Right lobe of liver (tissue), 6 donors: ENCODE data around the gene ANXA11. TPM values are rescaled to one million over a fixed set of nuclear protein-coding genes. Genes with fewer than 3 reads are reported as not detected.

Experiments
- ATAC-seq, 4 donors: fragments of 200-7000 bp; cut with Tn5 transposase; one replicate each; pipeline ENCODE4 v1.9.1; 2020; ENCODE audit warnings: mild to moderate bottlenecking in 4 of 4, moderate library complexity in 4 of 4
- DNase-seq, 3 donors: peaks; one replicate each; pipeline ENCODE4 v3.0.0-alpha.2; 2020
- H3K27ac ChIP-seq, 3 donors: fragments of 200-600 bp; one replicate each; pipeline ENCODE4 v1.8.0; 2022
- H3K27me3 ChIP-seq, 2 donors: fragments of 200-600 bp; one replicate each; pipeline ENCODE4 v1.8.0; 2022
- H3K36me3 ChIP-seq, 4 donors: fragments of 200-600 bp; sonication (generic) in 1 of 4; one replicate each; pipeline versions ENCODE4 v1.5.1 to v1.8.0; 2017 to 2022; ENCODE audit warnings: control low read depth in 1 of 4
- H3K4me1 ChIP-seq, 4 donors: fragments of 200-600 bp; sonication (generic) in 1 of 4; one replicate each; pipeline versions ENCODE4 v1.5.1 to v1.8.0; 2017 to 2022; ENCODE audit warnings: control low read depth in 1 of 4
- H3K4me3 ChIP-seq, 3 donors: fragments of 200-600 bp; one replicate each; pipeline ENCODE4 v1.8.0; 2022
- H3K9me3 ChIP-seq, 4 donors: fragments of 200-600 bp; sonication (generic) in 1 of 4; one replicate each; pipeline versions ENCODE4 v1.5.1 to v1.8.0; 2017 to 2022; ENCODE audit warnings: control low read depth in 1 of 4
- POLR2A ChIP-seq: fragments of 450-650 bp; IDR thresholded peaks from one replicate; pipeline ENCODE4 v1.6.1; 2017; ENCODE audit warnings: antibody characterized with exemption, mild to moderate bottlenecking
- WGBS: methylation state at CpG from one replicate; pipeline ENCODE4 v1.1.6; 2018; ENCODE audit warnings: low coverage, low lambda C conversion rate; ENCODE audit not compliant: insufficient coverage; ENCODE audit errors: missing lambda C conversion rate; 5-methylcytosine and 5-hydroxymethylcytosine counted together
- intact Hi-C, 2 donors: fragments of 100-400 bp; cut with DNase I; formaldehyde crosslinking; loops; one replicate each; pipeline versions ENCODE4 v1.11.2 to v1.14.1; 2022
- total RNA-seq, 6 experiments: library from RNA; depleted of rRNA in 2 of 6; stranded (reverse); fragments of >200 nt in 2 of 6; fragmentation: NEBNext Ultra II Directional in 3 of 6; extraction: Animal tissue kit (Norgen Biotek cat#: 25700) in 3 of 6; gene quantifications; one replicate each; pipeline versions ENCODE4 v1.1.0 to v1.2.4, GENCODE V29; 2016 to 2023
- TF ChIP-seq, protein P1 (sequence below), 4 donors: fragments of 200-600 bp in 3 of 4; fragments of 450-650 bp in 1 of 4; IDR thresholded peaks; one replicate each; pipeline versions ENCODE4 v1.5.1 to v1.8.0; 2016 to 2022; ENCODE audit warnings: antibody characterized with exemption in 4 of 4, mild to moderate bottlenecking in 2 of 4
- donor health status: DM: no; HTN: yes; CAD: no.
- donor health status: DM: no; HTN: no; CAD: no.
- donor health status: DM: no; HTN: no; CAD: no.
- donor health status: DM: no; HTN: yes; CAD: no.
- donor health status: DM: no; HTN: yes; CAD: no.

The ANXA11 gene
- total RNA-seq, 6 experiments from 2014 or later = 41.7 to 100 (median 55.6) TPM

DNA sequence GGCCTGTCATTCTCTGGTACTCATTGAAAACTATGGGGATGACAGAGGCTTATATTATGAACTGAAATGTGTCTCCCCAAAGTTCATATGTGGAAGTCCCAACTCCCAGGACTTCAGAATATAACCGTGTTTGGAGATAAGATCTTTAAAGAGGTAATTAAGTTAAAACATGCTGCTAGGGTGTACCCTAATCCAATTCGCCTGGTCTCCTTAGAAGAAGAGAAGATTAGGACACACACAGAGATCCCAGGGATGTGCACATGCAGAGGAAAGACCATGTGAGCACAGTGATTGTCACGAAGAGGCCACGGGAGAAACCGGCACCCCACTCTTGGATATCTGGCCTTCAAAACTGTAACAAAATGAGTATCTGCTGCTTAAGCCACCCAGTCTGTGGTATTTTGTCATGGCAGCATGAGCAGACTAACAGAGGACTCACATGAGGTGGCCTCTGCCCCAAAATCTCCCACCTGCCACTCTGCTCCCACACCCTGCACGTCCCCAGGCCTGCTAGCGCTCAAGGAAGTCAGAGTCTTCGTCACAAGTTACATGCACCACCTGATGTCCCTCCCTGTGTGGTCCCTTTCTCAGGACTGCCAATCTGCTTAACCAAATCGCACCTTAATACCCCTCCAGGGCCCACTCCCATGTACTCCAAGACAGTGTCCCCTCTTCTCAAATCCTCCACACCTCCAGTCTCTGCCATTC, 46.0 kb downstream of the ANXA11 start:
- Histone ChIP-seq H3K36me3 (peaks cover 7 to 84% (median 17%) of the 10 kb centered on the region in 4 donors), H3K9me3 (no peaks in the 10 kb centered on the region), H3K4me1 (no peaks in the 10 kb centered on the region), H3K27me3 (no peaks in the 10 kb centered on the region), H3K27ac (peak overlapping the region in 2 of 3 donors; percentile 33 to 51), H3K4me3 (no peak overlapping the region)
- ATAC-seq (no peak), DNase-seq (no peak)
- intact Hi-C loops = loop anchor here in 1 of 2 donors (10.0 kb wide), 1 partner anchor 45 kb away; the partner anchor contains the start of gene ANXA11
- no peak for TF ChIP-seq POLR2A
- TF ChIP-seq, protein P1, sequence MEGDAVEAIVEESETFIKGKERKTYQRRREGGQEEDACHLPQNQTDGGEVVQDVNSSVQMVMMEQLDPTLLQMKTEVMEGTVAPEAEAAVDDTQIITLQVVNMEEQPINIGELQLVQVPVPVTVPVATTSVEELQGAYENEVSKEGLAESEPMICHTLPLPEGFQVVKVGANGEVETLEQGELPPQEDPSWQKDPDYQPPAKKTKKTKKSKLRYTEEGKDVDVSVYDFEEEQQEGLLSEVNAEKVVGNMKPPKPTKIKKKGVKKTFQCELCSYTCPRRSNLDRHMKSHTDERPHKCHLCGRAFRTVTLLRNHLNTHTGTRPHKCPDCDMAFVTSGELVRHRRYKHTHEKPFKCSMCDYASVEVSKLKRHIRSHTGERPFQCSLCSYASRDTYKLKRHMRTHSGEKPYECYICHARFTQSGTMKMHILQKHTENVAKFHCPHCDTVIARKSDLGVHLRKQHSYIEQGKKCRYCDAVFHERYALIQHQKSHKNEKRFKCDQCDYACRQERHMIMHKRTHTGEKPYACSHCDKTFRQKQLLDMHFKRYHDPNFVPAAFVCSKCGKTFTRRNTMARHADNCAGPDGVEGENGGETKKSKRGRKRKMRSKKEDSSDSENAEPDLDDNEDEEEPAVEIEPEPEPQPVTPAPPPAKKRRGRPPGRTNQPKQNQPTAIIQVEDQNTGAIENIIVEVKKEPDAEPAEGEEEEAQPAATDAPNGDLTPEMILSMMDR (IDR thresholded peaks at IDR 0.05) = no peak
- WGBS = 69% methylated on average over 9 of the region's 9 CpGs

DNA sequence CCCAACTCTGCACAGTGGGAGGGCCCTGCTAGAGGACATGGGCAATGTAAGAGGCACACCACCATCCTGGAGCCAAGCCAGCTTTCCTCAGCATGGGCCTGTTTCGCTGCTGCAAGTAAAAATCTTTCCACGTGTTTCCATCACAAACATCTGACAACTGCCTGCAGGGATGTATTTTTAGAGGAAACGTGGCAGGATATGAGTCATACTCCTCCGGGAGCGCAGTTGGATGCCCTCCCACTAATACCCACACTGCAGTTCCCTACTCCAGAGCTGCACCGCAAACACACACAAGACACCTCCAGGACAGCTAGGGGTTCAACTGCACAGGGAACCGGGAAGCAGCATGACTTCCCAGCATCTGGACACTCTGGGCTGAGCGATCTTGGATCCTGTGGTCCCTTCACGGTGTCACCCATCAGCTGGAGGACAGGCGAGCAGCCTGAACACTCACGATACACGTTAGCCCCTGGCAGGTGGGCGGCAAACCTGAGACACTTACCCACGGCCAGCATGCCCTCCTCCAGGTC, 46.7 kb downstream of the ANXA11 start:
- intact Hi-C loops = loop anchor here in 1 of 2 donors (10.0 kb wide), 1 partner anchor 46 kb away; the partner anchor contains the start of gene ANXA11

DNA sequence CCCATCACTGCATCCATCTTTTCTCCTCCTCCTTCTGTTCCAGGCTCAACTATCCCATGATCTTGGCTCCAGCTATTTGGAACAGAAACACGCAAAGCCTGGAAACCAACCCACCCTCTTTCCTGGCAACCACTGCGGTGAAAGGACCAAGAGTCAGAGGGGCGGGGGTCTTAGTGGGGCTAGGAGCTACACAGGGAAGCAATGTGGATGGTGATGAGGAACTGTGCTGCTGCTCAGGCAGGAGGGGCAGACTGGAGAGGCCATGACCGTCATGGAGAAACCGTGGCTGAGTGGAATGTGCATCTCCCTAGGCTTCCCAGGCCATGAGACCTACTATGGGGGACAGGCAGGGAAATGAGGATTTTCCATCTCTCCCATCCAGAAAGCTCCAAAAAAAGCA, 47.2 kb downstream of the ANXA11 start:
- Histone ChIP-seq H3K4me3 (no peak overlapping the region), H3K27ac (no peak overlapping the region), H3K36me3 (peaks cover 3 to 80% (median 15%) of the 10 kb centered on the region in 4 donors), H3K27me3 (no peaks in the 10 kb centered on the region), H3K9me3 (no peaks in the 10 kb centered on the region), H3K4me1 (no peaks in the 10 kb centered on the region)
- ATAC-seq (no peak), DNase-seq (no peak)
- TF ChIP-seq, protein P1 (IDR thresholded peaks at IDR 0.05) = no peak
- TF ChIP-seq POLR2A = no peak
- 74% methylated on average over 5 of the region's 5 CpGs for WGBS
- intact Hi-C loops = loop anchor here in 1 of 2 donors (10.0 kb wide), 1 partner anchor 47 kb away; the partner anchor contains the start of gene ANXA11

More for the DNA sequence above, 46.7 kb downstream of the ANXA11 start:
- ATAC-seq (peak; percentile 75 to 81 (median 78)), DNase-seq (peak in 1 of 3 donors; percentile 57)
- Histone ChIP-seq H3K36me3 (peaks cover 7 to 83% (median 15%) of the 10 kb centered on the region in 4 donors), H3K27ac (peak overlapping the region in 2 of 3 donors; percentile 33 to 51), H3K4me3 (no peak overlapping the region), H3K27me3 (no peaks in the 10 kb centered on the region), H3K4me1 (no peaks in the 10 kb centered on the region), H3K9me3 (no peaks in the 10 kb centered on the region)
- 60% methylated on average over 1 of the region's 14 CpGs for WGBS
- no peak for TF ChIP-seq POLR2A
- TF ChIP-seq, protein P1 (IDR thresholded peaks at IDR 0.05) = no peak

DNA sequence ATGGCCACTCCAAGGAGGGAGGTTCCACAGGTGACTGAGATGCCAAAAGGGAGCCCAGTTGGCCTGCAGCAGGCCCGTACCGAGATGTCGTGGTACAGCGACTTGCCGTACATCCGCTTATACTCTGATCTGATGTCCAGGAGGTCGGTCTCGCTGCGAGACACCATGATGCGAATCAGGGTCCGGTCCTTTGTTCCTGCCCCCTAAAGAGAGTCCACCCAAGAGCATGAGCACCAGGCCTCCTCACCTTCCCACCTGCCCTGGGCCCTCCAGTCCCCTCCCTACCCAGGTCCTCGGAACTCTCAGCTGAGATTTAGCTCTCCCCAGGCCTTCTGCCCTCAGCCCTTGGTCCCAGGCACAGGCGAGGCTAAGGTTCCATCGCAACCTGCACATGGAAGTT, 47.8 kb downstream of the ANXA11 start:
- Histone ChIP-seq H3K4me1 (no peaks in the 10 kb centered on the region), H3K27ac (no peak overlapping the region), H3K27me3 (no peaks in the 10 kb centered on the region), H3K36me3 (peaks cover 0 to 76% (median 15%) of the 10 kb centered on the region in 4 donors), H3K9me3 (no peaks in the 10 kb centered on the region), H3K4me3 (no peak overlapping the region)
- ATAC-seq (no peak), DNase-seq (no peak)
- TF ChIP-seq, protein P1 (IDR thresholded peaks at IDR 0.05) = no peak
- no peak for TF ChIP-seq POLR2A
- intact Hi-C loops = loop anchor here in 1 of 2 donors (10.0 kb wide), 1 partner anchor 47 kb away; the partner anchor contains the start of gene ANXA11
- 100% methylated on average over 1 of the region's 14 CpGs for whole genome bisulfite sequencing
